Activated CD4-positive, alpha-beta T cell treated with anti-CD3 and anti-CD28 coated beads, Interleukin-10, Interleukin-2, amounts not matched to agents 100 ng/mL and 50 ng/mL, durations not matched to agents 16 hours and 8 hours (primary cell): Measurements from ENCODE around the gene CLTA.
"Not testable (repeated sequence)": the region's sequence is repeated elsewhere in the genome, so short reads cannot be mapped to it uniquely, and the experiment has no call there.

Experiments
- DNase-seq: peaks from one replicate; pipeline ENCODE4 v3.0.0-alpha.2; 2020

Gene CLTA

GRCh38 chr9:36192196-36192595 is 1.5 kb downstream of the CLTA start:
- DNase-seq: no peak

- DNase-seq: no peak
Observed at GRCh38 chr9:36193023-36193422, 2.3 kb downstream of the CLTA start.

GRCh38 chr9:36194326-36195000 is 3.7 kb downstream of the CLTA start:
- DNase-seq: no peak

GRCh38 chr9:36204906-36205547 is 14.3 kb downstream of the CLTA start:
- no peak for DNase-seq

GRCh38 chr9:36207016-36207415 is 16.3 kb downstream of the CLTA start:
- no peak for DNase-seq

GRCh38 chr9:36207546-36208012 is 16.9 kb downstream of the CLTA start:
- DNase-seq: peak; percentile 61

- DNase-seq: no peak
Observed at GRCh38 chr9:36208521-36209253, 18.0 kb downstream of the CLTA start.

GRCh38 chr9:36210722-36211121 is 20.0 kb downstream of the CLTA start:
- no peak for DNase-seq

- DNase-seq: no peak
Observed at GRCh38 chr9:36211510-36211909, 20.8 kb downstream of the CLTA start.

- DNase-seq: no peak
Observed at GRCh38 chr9:36213387-36213786, 22.7 kb downstream of the CLTA start.

- DNase-seq: no peak
Observed at GRCh38 chr9:36213989-36214388, 23.3 kb downstream of the CLTA start.

GRCh38 chr9:36214571-36214970 is 23.9 kb downstream of the CLTA start:
- no peak for DNase-seq

GRCh38 chr9:36217256-36217968 is 26.7 kb downstream of the CLTA start:
- DNase-seq: no peak

- DNase-seq: no peak
Observed at GRCh38 chr9:36218011-36218410, 27.3 kb downstream of the CLTA start.

- peak; percentile 58 for DNase-seq
Observed at GRCh38 chr9:36218411-36218901, 27.7 kb downstream of the CLTA start.

GRCh38 chr9:36221667-36222066 is 30.9 kb downstream of the CLTA start:
- no peak for DNase-seq

- no peak for DNase-seq
Observed at GRCh38 chr9:36222449-36222848, 31.7 kb downstream of the CLTA start.

- DNase-seq: no peak
Observed at GRCh38 chr9:36237230-36237629, 46.5 kb downstream of the CLTA start.

GRCh38 chr9:36239205-36239604 is 48.5 kb downstream of the CLTA start:
- DNase-seq: not testable (repeated sequence)

GRCh38 chr9:36239675-36240074 is 49.0 kb downstream of the CLTA start:
- DNase-seq: not testable (repeated sequence)

- DNase-seq: no peak
Observed at GRCh38 chr9:36245906-36246305, 55.2 kb downstream of the CLTA start.

GRCh38 chr9:36247356-36247755 is 56.6 kb downstream of the CLTA start:
- DNase-seq: no peak

- peak; percentile 32 for DNase-seq
Observed at GRCh38 chr9:36248061-36248460, 57.3 kb downstream of the CLTA start.
